Astrocyte of the cerebellum (primary cell): Measurements from ENCODE around the gene DISC1.
"Not testable (repeated sequence)": the region's sequence is repeated elsewhere in the genome, so short reads cannot be mapped to it uniquely, and the experiment has no call there.

Experiments used
- DNase-seq: peaks from one replicate; pipeline ENCODE4 v3.0.0-alpha.2; 2011; ENCODE audit warnings: low read depth
- H3K4me3 ChIP-seq: 2 replicates; pipeline ENCODE4 v1.5.1; 2011; ENCODE audit warnings: mild to moderate bottlenecking, low read depth, low read length, moderate library complexity
- in situ Hi-C: cut with HindIII; loops from 2 replicates; pipeline ENCODE4 v1.10.0; 2017; ENCODE audit warnings: low sequenced_read_pairs
- TF ChIP-seq, protein P1 (sequence below): IDR thresholded peaks from 2 replicates; pipeline ENCODE4 v1.5.1; 2012; ENCODE audit warnings: low read length, low read depth, moderate library complexity, mild to moderate bottlenecking; ENCODE audit errors: missing control alignments

Gene DISC1

DNA sequence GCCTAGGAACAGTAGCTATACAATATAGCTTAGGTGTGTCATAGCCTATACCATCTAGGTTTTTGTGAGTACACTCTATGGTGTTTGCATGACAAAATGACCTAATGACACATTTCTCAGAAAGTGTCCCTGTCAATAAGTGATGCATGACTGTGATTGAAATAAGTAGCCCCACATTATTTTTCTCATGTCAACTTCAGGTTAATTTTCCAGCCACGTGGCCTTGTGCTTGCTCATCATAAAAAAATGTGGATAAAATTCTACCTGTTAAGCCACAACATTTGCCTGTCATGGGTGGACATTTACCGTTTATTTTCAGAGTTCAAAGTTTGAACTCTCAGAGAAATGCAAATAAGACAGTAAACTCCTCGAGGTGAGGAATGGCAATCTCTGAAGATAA lies 5.5 kb downstream of the DISC1 start:
- TF ChIP-seq, protein P1, sequence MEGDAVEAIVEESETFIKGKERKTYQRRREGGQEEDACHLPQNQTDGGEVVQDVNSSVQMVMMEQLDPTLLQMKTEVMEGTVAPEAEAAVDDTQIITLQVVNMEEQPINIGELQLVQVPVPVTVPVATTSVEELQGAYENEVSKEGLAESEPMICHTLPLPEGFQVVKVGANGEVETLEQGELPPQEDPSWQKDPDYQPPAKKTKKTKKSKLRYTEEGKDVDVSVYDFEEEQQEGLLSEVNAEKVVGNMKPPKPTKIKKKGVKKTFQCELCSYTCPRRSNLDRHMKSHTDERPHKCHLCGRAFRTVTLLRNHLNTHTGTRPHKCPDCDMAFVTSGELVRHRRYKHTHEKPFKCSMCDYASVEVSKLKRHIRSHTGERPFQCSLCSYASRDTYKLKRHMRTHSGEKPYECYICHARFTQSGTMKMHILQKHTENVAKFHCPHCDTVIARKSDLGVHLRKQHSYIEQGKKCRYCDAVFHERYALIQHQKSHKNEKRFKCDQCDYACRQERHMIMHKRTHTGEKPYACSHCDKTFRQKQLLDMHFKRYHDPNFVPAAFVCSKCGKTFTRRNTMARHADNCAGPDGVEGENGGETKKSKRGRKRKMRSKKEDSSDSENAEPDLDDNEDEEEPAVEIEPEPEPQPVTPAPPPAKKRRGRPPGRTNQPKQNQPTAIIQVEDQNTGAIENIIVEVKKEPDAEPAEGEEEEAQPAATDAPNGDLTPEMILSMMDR, result no peak
- no peak for DNase-seq
- H3K4me3 ChIP-seq, result no peak overlapping the region
- in situ Hi-C loops, result no loop called here

DNA sequence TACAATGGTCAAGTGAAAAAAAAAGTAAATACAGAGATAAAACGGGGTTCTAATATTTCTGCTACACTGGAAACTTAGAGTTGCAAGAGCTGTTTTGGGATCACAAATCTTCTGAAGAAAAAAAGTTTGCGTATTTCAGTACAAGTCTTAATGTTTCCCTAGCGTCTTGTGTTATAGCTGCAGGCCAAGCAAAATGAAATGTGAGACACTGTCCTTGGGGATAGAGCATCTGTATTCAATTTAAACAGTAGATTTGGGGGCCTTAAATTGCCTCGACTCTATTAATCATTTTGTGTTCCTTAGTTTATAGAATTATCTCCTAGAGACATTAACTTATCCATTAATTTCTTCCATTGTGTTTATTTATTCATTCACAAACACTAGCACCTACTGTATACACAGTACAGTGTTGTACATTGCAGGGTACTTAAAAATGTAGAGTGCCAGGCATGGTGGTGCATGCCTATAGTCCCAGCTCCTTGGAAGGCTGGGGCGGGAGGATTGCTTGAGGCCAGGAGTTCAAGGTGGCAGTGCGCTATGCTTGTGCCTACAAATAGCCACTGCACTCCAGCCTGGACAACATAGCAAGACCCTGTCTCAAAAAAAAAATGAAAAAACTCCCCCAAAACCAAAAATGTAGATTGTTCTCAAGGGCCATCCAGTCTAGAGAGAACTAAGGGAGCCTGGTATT lies 7.9 kb downstream of the DISC1 start:
- no peak for DNase-seq
- in situ Hi-C loops, result no loop called here
- TF ChIP-seq, protein P1, result no peak
- H3K4me3 ChIP-seq, result no peak overlapping the region

DNA sequence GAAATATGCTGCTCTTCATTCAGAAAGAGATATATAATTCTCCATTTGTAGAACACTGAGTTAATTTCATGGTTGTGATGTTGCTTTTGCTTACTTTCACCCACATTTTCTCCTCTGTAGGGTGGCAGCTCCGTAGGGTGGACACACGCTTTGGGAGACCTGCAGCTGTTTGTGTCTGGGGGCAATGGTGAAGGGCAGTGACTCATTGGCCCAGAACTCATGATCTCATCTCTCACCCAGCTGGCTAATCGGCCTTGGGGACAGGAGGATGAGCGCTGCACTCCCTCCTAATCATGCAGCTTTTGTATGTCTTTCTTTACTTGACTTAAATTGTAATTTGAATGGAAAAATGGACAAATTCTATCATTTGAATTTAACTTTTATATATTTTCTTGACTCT lies 9.6 kb downstream of the DISC1 start:
- no peak for DNase-seq
- TF ChIP-seq, protein P1, result no peak
- no peak overlapping the region for H3K4me3 ChIP-seq
- in situ Hi-C loops, result no loop called here

GRCh38 chr1:231636922-231637321 lies 10.3 kb downstream of the DISC1 start:
- H3K4me3 ChIP-seq, in situ Hi-C loops, DNase-seq: not testable (repeated sequence)

DNA sequence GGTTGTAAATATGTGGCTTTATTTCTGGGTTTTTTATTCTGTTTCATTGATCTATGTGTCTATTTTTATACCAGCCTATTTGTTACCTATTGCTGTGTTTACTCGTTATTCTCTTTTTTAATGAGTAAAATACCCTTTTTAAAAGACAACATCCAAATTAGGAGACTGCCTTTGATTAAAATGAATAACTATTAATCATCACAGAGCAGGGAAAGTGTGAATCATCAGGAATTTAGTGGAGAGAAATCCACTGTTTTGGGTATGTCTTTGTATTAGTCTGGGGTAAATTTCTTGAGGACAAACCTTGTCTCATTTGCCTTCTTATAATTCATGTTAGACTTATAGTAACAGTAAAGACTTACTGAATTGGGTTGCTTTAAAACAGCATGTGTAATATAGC lies 12.1 kb downstream of the DISC1 start:
- TF ChIP-seq, protein P1, result no peak
- in situ Hi-C loops, result no loop called here
- DNase-seq, result no peak
- no peak overlapping the region for H3K4me3 ChIP-seq

GRCh38 chr1:231639819-231640218 lies 13.2 kb downstream of the DISC1 start:
- no peak for DNase-seq
- TF ChIP-seq, protein P1, result no peak
- H3K4me3 ChIP-seq, result no peak overlapping the region
- in situ Hi-C loops, result no loop called here

DNA sequence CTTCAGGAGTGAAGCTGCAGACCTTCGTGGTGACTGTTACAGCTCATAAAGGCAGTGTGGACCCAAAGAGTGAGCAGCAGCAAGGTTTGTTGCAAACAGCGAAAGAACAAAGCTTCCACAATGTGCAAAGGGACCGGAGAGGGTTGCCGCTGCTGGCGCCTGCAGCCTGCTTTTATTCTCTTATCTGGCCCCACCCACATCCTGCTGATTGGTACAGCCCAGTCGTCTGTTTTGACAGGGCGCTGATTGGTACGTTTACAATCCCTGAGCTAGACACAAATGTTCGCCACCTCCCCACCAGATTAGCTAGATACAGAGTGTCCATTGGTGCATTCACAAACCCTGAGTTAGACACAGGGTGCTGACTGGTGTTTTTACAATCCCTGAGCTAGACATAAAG lies 14.9 kb downstream of the DISC1 start:
- in situ Hi-C loops, H3K4me3 ChIP-seq, DNase-seq: not testable (repeated sequence)

DNA sequence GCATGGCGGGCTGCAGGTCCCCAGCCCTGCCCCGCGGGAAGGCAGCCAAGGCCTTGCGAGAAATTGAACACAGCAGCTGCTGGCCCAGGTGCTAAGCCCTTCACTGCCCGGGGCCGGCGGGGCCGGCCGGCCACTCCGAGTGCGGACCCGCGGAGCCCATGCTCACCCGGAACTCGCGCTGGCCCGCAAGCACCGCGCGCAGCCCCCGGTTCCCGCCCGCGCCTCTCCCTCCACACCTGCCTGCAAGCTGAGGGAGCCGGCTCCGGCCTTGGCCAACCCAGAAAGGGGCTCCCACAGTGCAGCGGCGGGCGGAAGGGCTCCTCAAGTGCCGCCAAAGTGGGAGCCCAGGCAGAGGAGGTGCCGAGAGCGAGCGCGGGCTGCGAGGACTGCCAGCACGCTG lies 15.5 kb downstream of the DISC1 start:
- DNase-seq, in situ Hi-C loops, H3K4me3 ChIP-seq: not testable (repeated sequence)
